GM21717 (cell line): ENCODE measurements around the gene ZFAND3.
"Not testable (repeated sequence)": the region's sequence is repeated elsewhere in the genome, so short reads cannot be mapped to it uniquely, and the experiment has no call there.

ENCODE experiments used
- ATAC-seq: cut with Tn5 transposase; IDR thresholded peaks from one replicate; pipeline ENCODE4 v1.9.1; 2021; ENCODE audit warnings: mild to moderate bottlenecking, moderate library complexity; ENCODE audit not compliant: unreplicated experiment

ZFAND3 gene

DNA sequence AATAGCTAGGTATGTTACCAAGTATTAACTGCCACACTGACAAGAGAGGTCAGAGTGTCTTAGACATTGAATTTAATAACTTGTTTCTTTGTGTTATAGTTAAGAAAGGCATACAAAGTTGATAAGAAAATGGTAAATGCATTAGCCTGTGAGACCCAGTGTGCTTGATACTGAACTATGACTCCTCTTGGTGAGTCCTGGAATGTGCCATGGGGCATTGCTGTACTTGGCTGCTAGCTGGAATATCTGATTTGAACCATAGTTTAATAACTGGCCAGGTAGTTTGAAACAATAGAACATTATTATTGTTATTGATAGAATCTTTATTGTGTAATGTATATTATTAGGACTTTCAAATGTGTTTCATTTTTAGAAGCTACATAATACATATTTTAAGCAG, 70.0 kb downstream of the ZFAND3 start:
- ATAC-seq, result no peak

DNA sequence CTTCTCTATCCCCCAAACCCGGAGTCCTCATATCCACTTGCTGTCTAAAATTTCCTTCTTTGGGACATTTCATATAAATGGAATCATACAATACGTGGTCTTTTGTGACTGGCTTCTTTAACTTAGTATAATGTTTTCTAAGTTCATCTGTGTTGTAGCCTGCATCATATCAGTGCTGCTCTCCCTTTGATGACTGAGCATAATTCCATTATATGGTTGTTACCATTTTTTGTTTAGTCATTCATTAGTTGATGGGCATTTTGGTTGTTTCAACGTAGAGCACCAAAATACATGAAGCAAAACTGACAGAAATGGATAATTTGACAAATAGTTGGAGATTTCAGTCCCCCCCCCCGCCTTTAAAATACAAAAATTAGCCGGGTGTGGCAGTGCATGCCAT, 71.5 kb downstream of the ZFAND3 start:
- ATAC-seq, result no peak

DNA sequence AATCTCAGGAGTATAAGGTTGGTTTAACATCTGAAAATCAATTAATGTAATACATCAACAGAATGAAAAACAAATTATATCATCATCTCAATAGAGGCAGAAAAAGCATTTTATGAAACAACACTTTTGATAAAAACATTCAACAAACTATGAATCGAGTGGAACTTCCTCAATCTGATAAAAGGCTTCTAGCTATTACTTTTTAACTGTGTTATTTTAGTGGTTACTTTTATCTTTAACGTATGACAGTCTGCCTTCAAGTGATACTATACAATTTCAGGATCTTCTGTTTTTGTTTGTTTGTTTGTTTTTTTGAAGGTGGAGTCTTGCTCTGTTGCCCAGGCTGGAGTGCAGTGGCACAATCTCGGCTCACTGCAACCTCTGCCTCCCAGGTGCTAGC, 73.7 kb downstream of the ZFAND3 start:
- ATAC-seq, result no peak

DNA sequence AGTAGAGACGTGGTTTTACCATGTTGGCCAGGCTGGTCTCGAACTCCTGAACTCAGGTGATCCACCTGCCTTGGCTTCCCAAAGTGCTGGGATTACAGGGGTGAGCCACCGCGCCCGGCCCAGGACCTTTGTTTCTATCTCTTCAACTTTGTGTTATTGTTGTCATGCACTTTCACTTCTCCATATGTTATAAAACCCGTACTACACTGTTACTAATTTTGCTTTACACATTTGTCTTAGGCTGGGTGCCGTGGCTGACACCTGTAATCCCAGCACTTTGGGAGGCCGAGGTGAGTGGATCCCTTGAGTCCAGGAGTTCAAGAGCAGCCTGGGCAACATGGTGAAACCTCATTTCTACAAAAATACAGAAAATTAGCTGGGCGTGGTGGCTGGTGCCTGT, 74.2 kb downstream of the ZFAND3 start:
- not testable (repeated sequence) for ATAC-seq

DNA sequence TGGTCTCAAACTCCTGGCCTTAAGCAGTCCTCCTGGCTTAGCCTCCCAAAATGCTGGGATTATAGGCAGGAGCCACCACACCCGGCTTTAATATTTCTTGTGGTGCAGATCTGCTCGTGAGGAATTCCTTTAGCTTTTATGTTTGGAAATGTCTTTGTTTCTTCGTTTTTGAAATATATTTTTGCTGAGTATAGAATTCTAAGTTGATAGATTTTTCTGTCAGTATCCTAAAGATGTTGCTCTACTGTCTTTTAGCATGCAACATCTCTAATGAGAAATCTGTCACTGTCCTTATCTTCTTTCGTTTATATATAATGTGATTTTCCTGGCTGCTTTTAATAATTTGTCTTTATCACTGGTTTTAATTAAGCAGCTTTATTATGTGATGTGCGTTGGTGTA, 75.1 kb downstream of the ZFAND3 start:
- no peak for ATAC-seq

DNA sequence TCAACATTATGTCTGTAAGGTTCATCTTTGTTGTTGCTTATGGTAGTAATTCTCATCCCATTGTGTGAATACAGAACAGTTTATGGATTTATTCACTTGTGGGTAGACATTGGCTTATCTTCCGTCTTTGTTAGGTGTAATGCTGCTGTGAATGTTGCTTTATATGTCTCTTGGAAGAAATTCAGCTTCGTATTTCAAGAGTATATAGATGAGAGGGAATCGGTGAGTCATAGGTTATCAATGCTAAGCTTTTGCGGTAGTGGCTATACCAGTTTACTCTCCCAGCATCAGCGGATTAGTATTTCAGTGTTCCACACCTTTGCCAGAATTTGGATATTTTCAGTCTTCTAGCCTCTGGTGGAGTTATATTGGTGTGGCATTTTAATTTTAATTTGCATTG, 77.8 kb downstream of the ZFAND3 start:
- no peak for ATAC-seq

DNA sequence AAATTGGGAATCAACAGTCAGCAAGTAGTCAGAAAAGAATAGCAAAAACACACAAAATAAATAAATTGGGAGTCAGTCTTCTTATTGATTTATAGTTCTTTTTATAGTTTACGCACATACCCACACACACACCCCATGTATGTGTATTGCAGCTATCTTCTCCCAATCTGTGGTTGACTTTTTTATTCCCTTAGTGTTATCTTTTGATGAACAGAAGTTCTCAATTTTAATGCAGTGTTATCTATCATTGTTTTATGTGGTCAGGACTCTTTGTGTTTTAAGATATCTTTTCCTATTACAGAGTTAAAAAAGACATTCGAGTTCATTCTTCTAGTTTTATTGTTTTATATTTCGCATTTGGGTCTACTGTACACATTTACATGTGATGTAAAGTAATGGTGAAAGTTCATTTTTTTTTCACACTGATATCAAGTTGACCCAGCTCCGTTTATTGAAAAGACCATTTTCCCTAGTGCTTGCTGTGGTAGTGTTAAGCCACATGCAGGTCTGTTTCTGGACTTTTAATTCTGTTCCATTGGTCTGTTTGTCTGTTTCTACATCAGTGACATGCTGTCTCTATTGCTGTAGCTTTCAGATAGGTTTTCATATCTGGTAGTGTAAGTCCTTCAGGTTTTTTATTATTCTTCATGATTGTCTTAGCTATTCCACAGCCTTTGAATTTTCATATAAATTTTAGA, 78.4 kb downstream of the ZFAND3 start:
- ATAC-seq, result no peak

DNA sequence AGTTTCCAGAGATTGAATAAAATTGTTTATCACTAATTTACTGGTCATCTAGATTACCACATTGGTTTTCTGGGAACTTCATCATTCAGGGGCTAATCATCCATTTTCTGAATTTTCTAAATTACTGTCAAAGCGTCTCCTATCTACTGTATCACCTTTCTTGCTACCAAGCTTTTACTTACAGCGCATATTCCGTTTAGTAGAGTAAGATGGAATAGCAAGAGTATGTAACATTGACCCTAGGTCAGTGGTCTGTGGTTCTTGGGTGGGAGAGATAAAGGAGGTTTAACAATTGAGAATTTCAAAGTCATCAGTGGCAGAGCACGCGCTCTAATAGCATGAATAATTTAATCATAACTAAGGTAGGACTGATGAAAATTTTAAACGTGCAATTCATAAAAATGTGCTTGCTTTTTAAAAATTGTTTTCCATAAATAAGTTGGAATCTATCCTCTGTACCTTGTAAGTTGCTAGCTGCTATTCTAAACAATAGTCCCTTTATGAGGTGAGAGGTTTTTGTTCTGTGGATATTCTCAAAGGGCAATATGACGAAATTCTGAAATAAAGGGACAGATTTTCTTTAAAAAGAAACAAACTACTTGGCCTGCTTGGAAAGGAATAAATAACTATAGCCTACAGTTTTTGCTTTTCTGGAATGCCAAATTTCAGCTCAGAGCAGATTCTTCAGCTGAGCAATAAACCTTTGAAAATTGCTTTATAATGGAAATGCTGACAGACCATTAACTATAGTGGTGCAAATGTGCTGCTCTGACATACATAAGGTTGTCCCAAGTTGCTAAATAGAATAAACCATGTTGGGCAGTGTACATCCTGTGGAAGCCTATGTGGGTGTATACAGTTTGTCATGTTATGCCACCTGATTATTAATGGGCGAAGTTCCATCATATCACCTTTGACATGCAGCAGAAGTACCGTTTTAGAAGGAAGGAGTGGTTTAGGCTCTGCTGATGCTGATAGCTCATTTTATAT, 84.1 kb downstream of the ZFAND3 start:
- no peak for ATAC-seq

DNA sequence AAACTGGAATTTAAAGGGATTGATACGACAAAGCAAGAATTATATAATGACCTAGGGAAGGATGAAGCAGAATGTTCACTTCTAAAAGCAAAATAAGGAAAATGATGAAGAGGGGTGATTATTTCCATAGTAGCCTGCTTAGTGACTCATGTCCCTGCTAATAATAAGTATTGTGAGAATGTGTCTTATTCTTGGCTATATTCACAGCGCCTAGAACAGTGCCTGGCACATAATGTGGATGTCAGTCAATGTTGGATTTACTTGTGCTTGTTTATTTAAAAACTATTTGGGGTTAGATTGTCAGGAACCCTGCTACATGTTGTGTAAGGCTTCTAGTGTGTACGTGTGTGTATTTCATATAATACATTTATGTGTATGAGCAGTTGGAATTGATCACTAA, 85.1 kb downstream of the ZFAND3 start:
- no peak for ATAC-seq

DNA sequence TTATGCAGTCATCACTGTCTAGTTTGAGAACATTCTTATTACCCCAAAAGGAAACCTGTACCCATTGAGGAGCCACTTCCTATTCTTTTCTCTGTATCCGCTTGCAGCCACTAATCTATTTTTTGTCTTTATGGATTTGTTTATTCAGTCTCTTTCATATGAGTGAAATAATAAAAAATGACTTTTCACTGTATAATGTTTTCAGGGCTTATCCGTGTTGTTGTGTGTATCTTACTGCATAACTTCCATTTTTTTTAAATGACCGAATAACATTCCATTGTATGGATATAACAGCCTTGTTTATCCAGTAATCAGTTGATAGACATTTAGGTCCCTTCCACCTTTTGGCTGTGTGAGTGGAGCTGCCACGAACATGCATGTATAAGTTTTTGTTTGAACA, 86.6 kb downstream of the ZFAND3 start:
- no peak for ATAC-seq

DNA sequence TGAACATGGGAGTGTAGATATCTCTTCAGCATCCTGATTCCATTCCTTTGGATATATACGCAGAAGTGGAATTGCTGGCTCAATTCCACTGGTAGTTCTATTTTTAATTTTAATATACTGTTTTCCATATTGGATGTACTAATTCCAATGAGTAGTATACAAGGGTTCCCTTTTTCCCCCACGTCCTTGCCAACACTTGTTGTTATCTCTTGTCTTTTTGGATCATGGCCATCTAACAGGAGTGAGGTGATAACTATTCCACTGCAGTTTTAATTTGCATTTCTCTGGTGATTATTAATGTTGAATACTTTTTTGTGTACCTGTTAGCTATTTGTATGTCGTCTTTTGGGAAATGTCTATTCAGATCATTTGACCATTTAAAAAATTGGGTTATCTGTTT, 91.5 kb downstream of the ZFAND3 start:
- no peak for ATAC-seq

DNA sequence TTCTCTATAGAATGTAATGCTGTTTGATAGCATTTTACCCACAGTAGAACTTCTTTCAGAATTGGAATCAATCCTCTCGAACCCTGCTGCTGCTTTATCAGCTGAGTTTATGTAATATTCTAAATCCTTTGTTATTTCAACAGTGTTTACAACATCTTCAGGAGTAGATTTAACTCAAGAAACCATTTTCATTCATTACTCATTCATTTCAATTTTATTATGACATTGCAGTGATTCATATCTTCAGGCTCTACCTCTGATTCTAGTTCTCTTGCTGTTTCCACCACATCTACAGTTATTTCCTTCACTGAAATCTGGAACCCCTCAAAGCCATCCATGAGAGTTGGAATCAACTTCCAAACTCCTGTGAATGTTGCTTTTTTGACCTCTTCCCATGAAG, 93.7 kb downstream of the ZFAND3 start:
- ATAC-seq, result no peak

DNA sequence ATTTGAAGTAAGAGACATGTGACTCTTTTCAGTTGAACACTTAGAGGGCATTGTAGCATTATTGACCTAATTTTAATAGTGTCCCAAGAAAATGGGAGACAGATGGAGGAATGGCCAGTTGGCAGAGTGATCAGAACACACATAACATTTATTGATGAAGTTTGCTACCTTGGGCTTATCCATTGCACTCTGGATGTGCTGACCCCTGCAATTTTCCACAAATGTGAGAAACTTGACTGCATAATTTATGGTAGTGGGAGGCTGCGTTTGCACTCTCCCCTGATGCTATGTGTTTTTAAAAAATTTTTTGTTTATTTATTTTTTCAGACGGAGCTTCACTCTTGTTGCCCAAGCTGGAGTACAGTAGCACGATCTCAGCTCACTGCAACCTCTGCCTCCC, 95.9 kb downstream of the ZFAND3 start:
- ATAC-seq, result no peak

DNA sequence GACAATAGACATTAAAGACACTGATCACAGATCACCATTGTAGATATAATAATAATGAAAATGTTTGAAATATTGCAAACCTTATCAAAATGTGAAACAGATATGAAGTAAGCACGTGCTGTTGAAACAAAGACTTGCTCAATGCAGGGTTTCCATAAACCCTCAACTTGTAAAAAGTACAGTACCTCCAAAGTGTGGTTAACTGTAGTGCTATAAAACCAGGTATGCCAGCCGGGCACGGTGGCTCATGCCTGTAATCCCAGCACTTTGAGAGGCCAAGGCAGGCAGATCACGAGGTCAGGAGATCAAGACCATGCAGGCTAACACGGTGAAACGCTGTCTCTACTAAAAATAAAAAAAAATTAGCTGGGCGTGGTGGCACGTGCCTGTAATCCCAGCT, 96.6 kb downstream of the ZFAND3 start:
- ATAC-seq, result no peak

DNA sequence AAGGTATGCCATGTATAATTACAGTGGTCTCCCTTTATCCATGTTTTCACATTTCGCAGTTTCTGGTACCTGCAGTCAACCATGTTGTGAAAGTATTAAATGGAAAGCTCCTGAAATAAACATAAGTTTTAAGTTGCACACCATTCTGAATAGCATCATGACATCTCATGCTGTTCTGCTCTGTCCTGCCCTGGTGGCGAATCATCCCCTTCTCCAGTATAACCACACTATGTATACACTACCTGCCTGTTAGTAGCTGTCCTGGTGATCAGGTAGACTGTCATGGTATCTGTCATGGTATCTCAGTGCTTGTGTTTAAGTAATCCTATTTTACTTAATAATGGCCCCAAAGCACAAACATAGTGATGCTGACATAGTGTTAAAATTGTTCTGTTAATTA, 97.1 kb downstream of the ZFAND3 start:
- ATAC-seq, result no peak

DNA sequence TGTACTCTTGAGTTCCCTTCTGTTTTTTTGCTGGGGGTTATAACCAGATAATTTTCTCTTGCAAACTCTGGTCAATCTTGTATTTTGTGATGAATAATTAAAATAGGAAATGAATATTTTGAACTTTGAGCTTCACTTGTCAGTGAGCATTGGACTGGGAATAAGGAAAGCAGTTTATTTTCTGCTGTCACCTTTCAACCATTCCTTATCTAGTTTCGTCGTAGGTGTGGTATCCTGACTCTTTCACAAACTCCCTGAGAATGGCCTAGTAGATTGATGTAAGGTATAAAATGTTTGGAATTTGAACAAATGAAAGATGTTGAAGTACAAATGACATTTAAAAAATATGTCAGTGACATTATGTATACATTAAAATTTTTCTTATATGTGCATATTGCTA, 98.0 kb downstream of the ZFAND3 start:
- no peak for ATAC-seq

DNA sequence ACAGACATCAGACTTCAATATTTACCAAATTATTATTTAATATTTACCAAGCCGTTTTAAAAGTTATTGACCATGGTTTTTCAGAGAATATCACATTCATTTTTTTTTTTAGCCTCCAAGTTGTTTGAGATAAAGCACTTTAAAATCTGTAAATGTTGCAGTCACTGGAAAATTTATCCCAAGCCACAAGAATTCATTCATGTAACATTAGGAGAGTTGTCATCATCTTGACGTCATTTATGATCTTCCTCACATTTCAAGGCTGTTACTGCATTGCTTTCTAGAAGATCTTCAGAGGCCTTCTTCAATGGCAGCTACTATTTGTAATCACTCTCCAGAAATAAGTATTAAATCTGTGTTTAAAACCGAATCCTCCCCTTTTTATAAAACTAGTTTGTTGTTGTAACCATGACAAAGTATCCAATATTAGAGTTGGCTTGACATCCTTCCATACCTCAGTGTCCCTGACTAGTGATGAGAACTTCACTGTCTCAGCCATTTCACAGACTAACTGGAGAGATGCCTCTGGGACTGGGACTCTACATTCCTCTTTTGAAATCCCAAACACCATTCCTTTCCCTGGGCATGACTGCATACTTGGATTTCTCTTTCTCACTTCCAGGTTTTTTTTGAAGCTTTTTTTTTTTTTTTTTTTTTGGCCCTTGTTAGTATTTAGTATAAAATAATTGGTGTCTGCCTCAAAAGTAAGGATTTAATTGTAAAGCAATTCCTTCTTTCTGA, 100.1 kb downstream of the ZFAND3 start:
- ATAC-seq, result no peak

DNA sequence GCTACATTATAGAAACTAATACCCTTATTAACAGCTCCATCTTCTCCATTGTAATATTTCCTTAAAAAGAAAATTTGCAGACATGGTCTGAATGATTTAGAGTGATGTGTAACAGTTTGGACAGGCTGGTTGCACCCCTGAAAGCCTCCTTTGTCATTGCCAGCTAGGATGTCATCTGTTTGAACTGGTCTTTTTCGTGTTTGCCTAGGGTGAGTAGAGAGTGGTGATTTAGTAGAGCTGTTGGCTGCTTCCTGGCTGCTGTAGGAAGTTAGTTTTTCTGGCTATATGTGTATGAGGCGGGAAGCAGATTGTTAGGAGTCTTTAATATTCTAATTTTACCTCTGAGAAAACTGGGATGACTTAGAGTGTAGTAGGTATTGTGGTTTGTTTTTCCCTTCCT, 101.1 kb downstream of the ZFAND3 start:
- ATAC-seq, result no peak

DNA sequence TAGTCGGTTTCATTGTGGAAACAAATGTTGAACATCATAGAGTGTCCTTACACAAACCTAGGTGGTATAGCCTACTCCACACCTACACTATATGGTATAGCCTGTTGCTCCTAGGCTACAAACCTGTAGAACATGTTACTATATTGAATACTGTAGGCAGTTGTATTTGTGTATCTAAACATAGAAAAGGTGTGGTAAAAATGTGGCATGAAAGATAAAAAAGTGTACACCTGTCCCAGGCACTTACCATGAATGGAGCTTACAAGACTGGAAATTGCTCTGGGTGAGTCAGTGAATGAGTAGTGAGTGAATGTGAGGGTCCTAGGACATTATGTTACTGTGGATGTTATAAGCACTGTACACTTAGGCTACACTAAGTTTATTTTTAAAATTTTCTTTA, 103.0 kb downstream of the ZFAND3 start:
- ATAC-seq, result no peak

DNA sequence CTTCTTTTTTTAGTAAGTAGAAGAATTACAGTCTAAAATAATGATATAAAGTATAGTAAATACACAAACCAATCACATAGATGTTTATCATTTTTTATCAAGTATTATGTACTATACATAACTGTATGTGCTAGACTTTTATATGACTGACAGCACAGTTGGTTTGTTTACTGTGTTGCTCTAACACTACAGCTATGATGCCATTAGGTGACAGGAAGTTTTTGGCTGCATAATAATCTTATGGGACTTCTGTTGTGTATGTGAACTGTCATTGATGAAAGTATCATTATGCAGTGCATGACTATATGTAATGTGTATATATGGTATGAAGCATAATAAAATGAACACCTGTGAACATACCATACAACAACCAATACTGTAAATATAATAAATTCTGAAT, 104.0 kb downstream of the ZFAND3 start:
- no peak for ATAC-seq

DNA sequence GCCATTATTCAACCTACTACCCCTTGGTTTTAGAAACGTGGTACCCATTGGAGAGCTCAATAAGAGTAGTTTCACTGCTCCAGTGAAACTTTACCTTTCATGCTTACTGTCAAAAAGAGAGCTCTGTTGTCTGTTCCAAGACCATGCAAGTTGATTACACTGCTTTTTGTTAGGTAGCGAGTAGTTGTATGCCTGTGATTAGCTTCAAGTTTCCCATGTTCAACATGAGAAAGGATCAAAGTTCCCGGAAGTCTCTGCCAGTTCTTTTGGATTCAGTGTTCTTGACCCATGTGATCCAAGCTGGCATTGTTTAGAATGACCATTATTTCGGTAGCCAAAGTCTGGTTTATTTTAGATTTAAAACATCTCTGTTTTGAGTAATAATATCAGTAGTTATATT, 107.1 kb downstream of the ZFAND3 start:
- ATAC-seq, result no peak

DNA sequence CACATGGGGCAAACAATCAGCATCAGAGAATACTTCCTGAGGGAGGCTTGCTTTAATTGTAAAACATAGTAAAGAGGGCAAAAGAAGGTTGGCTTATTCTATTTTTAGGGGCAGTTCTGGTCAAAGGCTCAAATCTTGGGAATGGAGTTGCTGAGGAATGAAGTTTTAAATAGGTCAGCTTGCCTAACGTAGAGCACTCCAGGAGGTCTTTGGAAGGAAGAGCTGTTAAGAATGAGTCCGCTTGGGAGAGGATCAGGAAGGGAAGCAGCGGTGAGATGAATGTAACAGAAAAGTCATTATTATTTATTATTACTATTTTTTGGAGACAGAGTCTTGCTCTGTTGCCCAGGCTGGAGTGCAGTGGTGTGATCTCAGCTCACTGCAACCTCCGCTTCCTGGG, 108.7 kb downstream of the ZFAND3 start:
- ATAC-seq, result no peak
